Activated CD4-positive, alpha-beta T cell treated with anti-CD3 and anti-CD28 coated beads, Interleukin-2, amount 10 ng/mL, durations not matched to agents 7 days and 5 days (primary cell): ENCODE measurements around the gene GSC. TPM values are rescaled to one million over a fixed set of nuclear protein-coding genes. Genes with fewer than 3 reads are reported as not detected.

ENCODE experiments used
- CTCF ChIA-PET: fragments of 350-600 bp; sonication (Branson Sonifier 250); formaldehyde crosslinking; loops from one replicate; lab custom pipeline; 2021; ENCODE audit warnings: antibody characterized with exemption; lab: Charles Lee
- POLR2A ChIA-PET: fragments of 350-600 bp; sonication (Branson Sonifier 250); formaldehyde crosslinking; loops from one replicate; lab custom pipeline; 2021; ENCODE audit warnings: antibody characterized with exemption; lab: Charles Lee
- DNase-seq: peaks from one replicate; pipeline ENCODE4 v3.0.0-alpha.2; 2020
- H3K27ac Mint-ChIP-seq: one replicate; pipeline ENCODE4 v1.8.0; 2021; ENCODE audit warnings: mild to moderate bottlenecking, moderate library complexity, mixed read lengths
- H3K27me3 Mint-ChIP-seq: one replicate; pipeline ENCODE4 v1.8.0; 2021; ENCODE audit warnings: mixed read lengths
- H3K36me3 Mint-ChIP-seq: one replicate; pipeline ENCODE4 v1.8.0; 2021; ENCODE audit warnings: low read depth, mixed read lengths
- H3K4me1 Mint-ChIP-seq: one replicate; pipeline ENCODE4 v1.8.0; 2021; ENCODE audit warnings: mixed read lengths
- H3K4me3 Mint-ChIP-seq: one replicate; pipeline ENCODE4 v1.8.0; 2021; ENCODE audit warnings: mild to moderate bottlenecking, moderate library complexity, mixed read lengths
- H3K9me3 Mint-ChIP-seq: one replicate; pipeline ENCODE4 v1.8.0; 2021; ENCODE audit warnings: mixed read lengths
- total RNA-seq, 2 experiments: library from RNA; stranded (reverse); gene quantifications; one replicate each; pipeline ENCODE4 v1.2.3, GENCODE V29; 2021

The GSC gene
- total RNA-seq, 2 experiments from 2014 or later = not detected

DNA sequence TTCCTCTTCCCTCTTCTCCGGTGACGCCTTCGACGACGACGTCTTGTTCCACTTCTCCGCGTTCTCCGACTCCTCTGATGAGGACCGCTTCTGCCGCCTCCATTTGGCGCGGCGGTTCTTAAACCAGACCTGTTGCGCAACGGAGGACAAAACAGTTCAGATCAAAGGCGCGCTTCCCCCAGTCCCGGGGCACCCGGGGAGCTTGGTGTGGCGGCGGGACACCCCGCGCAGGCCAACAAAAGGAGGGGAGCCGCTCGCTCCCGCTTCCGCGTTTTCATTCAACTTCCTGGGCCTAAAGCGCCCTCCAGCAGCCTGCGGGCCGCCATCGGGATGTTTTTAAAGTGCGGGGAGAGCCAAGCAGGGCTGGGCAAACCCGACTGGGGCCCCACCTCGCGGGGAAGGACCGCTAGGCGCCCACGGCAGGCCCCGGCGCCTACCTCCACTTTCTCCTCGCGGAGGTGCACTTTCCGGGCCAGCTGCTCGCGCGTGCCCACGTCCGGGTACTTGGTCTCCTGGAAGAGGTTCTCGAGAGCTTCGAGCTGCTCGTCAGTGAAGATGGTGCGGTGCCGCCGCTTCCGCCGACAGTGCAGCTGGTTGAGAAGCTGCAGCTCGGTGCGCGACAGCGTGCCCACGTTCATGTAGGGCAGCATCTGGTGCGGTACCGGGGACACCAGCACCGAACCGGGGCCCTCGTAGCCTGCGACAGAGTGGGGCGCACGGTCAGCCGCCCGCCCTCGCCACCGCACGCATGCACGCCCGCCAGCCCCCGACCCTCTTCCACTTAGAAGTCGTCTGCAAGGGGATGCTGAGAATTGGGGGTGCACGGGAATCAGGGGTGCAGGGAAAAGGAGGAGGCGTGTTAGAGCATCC, 1.2 kb downstream of the GSC start:
- peaks cover 85% of the 10 kb centered on the region for H3K27me3 Mint-ChIP-seq
- peak; percentile 51 for DNase-seq
- H3K4me1 Mint-ChIP-seq = peaks cover 20% of the 10 kb centered on the region
- peak overlapping the region; percentile 27 for H3K27ac Mint-ChIP-seq
- ChIA-PET CTCF (no interaction called here), POLR2A (no interaction called here)
- peak overlapping the region; percentile 70 for H3K4me3 Mint-ChIP-seq
- H3K36me3 Mint-ChIP-seq = peaks cover 8% of the 10 kb centered on the region
- H3K9me3 Mint-ChIP-seq = peaks cover 7% of the 10 kb centered on the region

DNA sequence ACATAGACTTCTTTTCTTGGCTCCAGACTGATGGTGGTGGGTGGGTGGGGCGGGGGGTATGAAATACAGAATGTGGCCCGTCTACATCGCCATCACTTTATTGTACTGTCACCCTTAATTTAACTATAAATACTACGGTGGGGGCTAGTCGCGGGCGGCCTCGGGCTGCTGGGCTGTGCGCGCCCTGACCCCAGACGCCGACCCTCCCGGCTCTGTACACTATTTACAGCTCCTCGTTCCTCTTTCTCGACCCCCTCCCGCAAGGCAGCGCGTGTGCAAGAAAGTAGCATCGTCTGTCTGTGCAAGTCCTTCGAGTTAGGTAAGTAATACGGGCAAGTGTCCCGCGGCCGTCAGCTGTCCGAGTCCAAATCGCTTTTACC, 1.8 kb downstream of the GSC start:
- Mint-ChIP-seq H3K36me3 (peaks cover 8% of the 10 kb centered on the region), H3K27me3 (peaks cover 85% of the 10 kb centered on the region), H3K4me3 (peak overlapping the region; percentile 15), H3K4me1 (peaks cover 14% of the 10 kb centered on the region), H3K9me3 (peaks cover 4% of the 10 kb centered on the region), H3K27ac (no peak overlapping the region)
- DNase-seq = no peak
- POLR2A ChIA-PET = no interaction called here
- CTCF ChIA-PET = no interaction called here

DNA sequence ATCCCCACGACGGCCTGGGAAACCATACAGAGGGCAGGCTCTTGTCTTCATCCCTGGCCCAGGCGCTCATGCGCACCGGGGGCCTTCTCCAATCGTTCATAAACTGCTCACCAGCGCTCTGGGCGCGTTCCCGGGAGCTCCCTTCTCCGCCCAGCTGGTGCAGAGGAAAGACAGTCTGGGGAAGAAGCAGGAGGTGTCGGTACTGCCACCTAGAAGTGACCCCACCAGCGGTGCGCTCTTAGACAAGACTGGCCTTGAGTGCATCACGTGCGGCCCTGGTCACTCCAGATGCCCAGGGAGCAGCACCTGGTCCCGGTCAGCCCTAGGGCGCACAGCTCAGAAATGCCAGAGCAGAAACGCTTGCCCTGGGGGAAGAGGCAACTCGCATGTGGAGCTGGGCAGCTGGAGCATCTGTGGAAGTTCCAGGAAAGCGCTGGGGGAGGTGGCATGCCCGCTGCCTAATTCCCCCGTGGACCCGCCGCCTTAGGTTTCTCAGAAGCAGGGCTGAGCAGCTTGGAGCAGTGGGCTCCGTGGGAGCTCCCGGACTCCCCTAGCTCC, 2.5 kb downstream of the GSC start:
- H3K36me3 Mint-ChIP-seq = peaks cover 8% of the 10 kb centered on the region
- H3K4me3 Mint-ChIP-seq = no peak overlapping the region
- peaks cover 3% of the 10 kb centered on the region for H3K9me3 Mint-ChIP-seq
- peaks cover 14% of the 10 kb centered on the region for H3K4me1 Mint-ChIP-seq
- DNase-seq = no peak
- CTCF ChIA-PET = no interaction called here
- peaks cover 84% of the 10 kb centered on the region for H3K27me3 Mint-ChIP-seq
- peak overlapping the region; percentile 41 for H3K27ac Mint-ChIP-seq
- POLR2A ChIA-PET = interaction anchor here (0.7 kb wide), 1 partner anchor 115 kb away, joined by 3 read pairs; no protein-coding TSS in a partner anchor

DNA sequence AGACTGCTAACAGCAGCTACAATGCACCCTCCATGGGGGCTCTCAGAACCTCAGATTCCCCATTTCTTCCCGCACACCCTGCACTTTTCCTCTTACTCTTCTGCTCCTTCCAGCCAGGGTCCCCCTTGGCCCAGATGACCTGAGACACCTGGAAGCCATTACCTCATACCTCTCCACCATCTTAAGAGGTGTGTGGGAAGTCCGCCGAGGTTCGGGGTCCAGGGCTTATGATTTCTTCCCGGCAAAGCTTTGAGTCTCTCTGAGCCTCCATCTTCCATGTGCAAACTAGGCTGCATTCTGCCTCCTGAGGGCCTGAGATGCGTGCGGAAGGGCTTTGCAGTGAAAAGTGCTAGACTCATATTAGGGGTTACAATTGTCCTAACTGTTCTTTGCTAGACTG, 5.3 kb downstream of the GSC start:
- Mint-ChIP-seq H3K36me3 (no peaks in the 10 kb centered on the region), H3K4me1 (peaks cover 10% of the 10 kb centered on the region), H3K4me3 (no peak overlapping the region), H3K9me3 (no peaks in the 10 kb centered on the region), H3K27ac (no peak overlapping the region), H3K27me3 (peaks cover 66% of the 10 kb centered on the region)
- DNase-seq = no peak
- POLR2A ChIA-PET = no interaction called here
- CTCF ChIA-PET = interaction anchor here (0.7 kb wide), 1 partner anchor 87 kb away, joined by 4 read pairs; no protein-coding TSS in a partner anchor

- ChIA-PET CTCF (no interaction called here), POLR2A (no interaction called here)
- Mint-ChIP-seq H3K27ac (no peak overlapping the region), H3K4me3 (no peak overlapping the region), H3K36me3 (no peaks in the 10 kb centered on the region), H3K27me3 (peaks cover 48% of the 10 kb centered on the region), H3K4me1 (no peaks in the 10 kb centered on the region), H3K9me3 (no peaks in the 10 kb centered on the region)
- no peak for DNase-seq
These were observed 7.5 kb downstream of the GSC start for GRCh38 chr14:94762431-94762830.

DNA sequence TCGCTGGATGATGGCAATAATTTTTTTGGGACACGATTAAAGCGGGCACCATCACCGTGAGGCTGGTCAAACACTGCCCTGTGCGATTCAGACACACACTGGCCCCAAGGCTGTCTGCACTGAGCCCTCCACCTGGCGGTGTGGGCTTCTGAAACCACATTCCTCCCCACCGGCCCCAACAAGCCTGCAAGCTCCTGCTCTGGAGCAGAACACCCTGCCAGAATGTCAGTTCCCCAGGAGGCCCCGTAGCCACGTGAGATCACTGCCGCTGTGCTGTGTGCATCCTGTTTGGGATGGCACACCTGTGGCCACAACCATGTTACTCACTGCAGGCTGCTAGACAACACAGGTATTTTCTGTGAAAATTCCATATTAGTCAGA, 7.9 kb downstream of the GSC start:
- Mint-ChIP-seq H3K4me1 (no peaks in the 10 kb centered on the region), H3K36me3 (no peaks in the 10 kb centered on the region), H3K9me3 (no peaks in the 10 kb centered on the region), H3K4me3 (no peak overlapping the region), H3K27ac (no peak overlapping the region), H3K27me3 (peaks cover 44% of the 10 kb centered on the region)
- POLR2A ChIA-PET = no interaction called here
- CTCF ChIA-PET = no interaction called here
- no peak for DNase-seq

- no peak for DNase-seq
- no peaks in the 10 kb centered on the region for H3K9me3 Mint-ChIP-seq
- H3K4me3 Mint-ChIP-seq = no peak overlapping the region
- POLR2A ChIA-PET = no interaction called here
- no peaks in the 10 kb centered on the region for H3K4me1 Mint-ChIP-seq
- CTCF ChIA-PET = no interaction called here
- H3K27ac Mint-ChIP-seq = no peak overlapping the region
- peaks cover 40% of the 10 kb centered on the region for H3K27me3 Mint-ChIP-seq
- H3K36me3 Mint-ChIP-seq = no peaks in the 10 kb centered on the region
These were observed 8.4 kb downstream of the GSC start for GRCh38 chr14:94761348-94761996.

DNA sequence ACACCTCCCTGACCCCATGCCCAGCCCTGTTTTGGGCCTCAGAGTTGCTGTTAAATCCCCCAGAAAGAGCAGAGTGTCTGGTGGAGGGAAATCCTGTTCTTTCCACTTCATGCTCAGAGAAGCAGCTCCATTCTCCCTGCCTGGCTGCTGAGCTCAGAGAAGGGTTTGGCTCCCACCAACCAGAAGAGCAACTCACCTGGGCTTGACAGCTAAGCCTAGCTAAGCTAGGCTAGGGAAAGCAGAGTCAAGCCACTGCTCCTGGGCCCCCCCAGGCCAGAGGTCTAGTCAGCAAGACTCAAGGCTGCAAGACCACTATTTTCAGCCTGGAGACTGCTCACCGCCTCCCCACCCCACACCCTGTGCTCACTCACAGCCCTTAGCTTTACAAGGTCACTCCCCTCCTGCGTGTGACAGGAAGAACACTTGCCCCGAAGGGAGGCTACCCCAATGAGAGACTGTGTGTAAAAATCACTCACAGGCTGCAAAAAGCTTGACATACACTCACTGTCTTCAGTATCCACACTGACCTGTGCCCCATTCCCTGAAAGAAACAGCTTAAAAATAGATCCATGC, 13.5 kb downstream of the GSC start:
- peaks cover 3% of the 10 kb centered on the region for H3K27me3 Mint-ChIP-seq
- CTCF ChIA-PET = no interaction called here
- H3K4me1 Mint-ChIP-seq = no peaks in the 10 kb centered on the region
- no peaks in the 10 kb centered on the region for H3K36me3 Mint-ChIP-seq
- H3K4me3 Mint-ChIP-seq = no peak overlapping the region
- POLR2A ChIA-PET = no interaction called here
- H3K27ac Mint-ChIP-seq = no peak overlapping the region
- H3K9me3 Mint-ChIP-seq = no peaks in the 10 kb centered on the region
- DNase-seq = no peak

DNA sequence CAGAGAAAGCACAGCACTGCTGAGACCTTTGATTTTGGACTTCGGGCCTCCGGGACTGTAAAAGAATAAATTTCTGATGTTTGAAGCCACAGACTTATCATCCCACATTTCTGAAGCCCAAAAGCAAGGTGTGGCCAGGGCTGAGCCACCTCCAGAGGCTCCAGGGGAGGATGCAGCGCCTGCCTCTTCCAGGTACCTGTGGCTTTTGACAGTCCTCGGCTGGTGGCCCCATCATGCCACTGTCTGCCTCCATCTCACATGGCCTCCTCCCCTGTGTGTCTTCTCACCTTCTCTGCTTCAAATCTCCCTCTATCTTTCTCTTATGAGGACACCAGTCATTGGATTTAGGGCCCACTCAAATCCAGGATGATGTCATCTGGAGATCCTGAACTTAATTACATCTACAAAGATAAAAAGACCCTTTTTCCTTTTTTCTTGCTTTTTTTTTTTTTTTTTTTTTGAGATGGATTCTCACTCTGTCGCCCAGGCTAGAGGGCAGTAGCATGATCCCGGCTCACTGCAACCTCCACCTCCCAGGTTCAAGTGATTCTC, 15.4 kb downstream of the GSC start:
- H3K4me1 Mint-ChIP-seq = no peaks in the 10 kb centered on the region

GRCh38 chr14:94752591-94753436, 17.1 kb downstream of the GSC start:
- H3K27me3 Mint-ChIP-seq = peaks cover 3% of the 10 kb centered on the region
- no peaks in the 10 kb centered on the region for H3K4me1 Mint-ChIP-seq
- CTCF ChIA-PET = interaction anchor here (1.0 kb wide), 1 partner anchor 341 kb away, joined by 3 read pairs; no protein-coding TSS in a partner anchor
- H3K9me3 Mint-ChIP-seq = no peaks in the 10 kb centered on the region
- POLR2A ChIA-PET = no interaction called here
- H3K27ac Mint-ChIP-seq = no peak overlapping the region
- H3K4me3 Mint-ChIP-seq = no peak overlapping the region
- no peaks in the 10 kb centered on the region for H3K36me3 Mint-ChIP-seq
- DNase-seq = no peak

More for the DNA sequence above, 15.4 kb downstream of the GSC start:
- ChIA-PET CTCF (no interaction called here), POLR2A (no interaction called here)
- Mint-ChIP-seq H3K27me3 (no peaks in the 10 kb centered on the region), H3K9me3 (no peaks in the 10 kb centered on the region), H3K36me3 (no peaks in the 10 kb centered on the region), H3K27ac (no peak overlapping the region), H3K4me3 (no peak overlapping the region)
- no peak for DNase-seq

GRCh38 chr14:94751956-94752355, 18.0 kb downstream of the GSC start:
- Mint-ChIP-seq H3K4me1 (no peaks in the 10 kb centered on the region), H3K9me3 (no peaks in the 10 kb centered on the region), H3K27ac (no peak overlapping the region), H3K36me3 (no peaks in the 10 kb centered on the region), H3K4me3 (no peak overlapping the region), H3K27me3 (peaks cover 3% of the 10 kb centered on the region)
- POLR2A ChIA-PET = no interaction called here
- DNase-seq = no peak
- CTCF ChIA-PET = no interaction called here

GRCh38 chr14:94751321-94751720, 18.6 kb downstream of the GSC start:
- Mint-ChIP-seq H3K9me3 (no peaks in the 10 kb centered on the region), H3K4me1 (no peaks in the 10 kb centered on the region), H3K27me3 (peaks cover 5% of the 10 kb centered on the region), H3K36me3 (no peaks in the 10 kb centered on the region), H3K27ac (no peak overlapping the region), H3K4me3 (no peak overlapping the region)
- DNase-seq = no peak
- ChIA-PET POLR2A (no interaction called here), CTCF (interaction anchor here (1.2 kb wide), 1 partner anchor 30 kb away, joined by 3 read pairs; no protein-coding TSS in a partner anchor)
